Measurements from ENCODE around the gene ZMAT5.

Gene ZMAT5

DNA sequence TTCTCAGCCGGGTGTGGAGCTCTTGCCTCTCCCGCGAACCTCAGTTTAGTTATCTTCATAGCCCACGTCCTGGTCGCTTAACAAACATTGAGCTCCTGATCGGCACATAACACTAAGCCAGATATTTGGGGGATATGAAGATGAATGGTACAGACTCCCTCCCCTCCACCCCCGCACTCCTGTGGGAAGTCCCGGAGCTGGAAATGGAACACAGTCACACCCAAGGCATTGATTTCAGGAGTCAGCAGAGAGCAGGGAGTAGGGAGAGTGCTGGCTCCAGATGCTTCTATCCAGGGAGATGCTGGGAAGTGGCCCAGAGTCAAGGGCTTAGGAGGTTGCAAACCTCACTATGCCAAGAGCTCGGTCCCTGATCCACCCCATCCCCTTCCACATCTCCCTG is 73.1 kb downstream of the ZMAT5 start:
- TF ChIP-seq EZH2 (IDR thresholded peaks at IDR 0.05; ENCODE audit: borderline replicate concordance, low read depth, low read length, severe bottlenecking), result no peak
- TF ChIP-seq, protein P1, sequence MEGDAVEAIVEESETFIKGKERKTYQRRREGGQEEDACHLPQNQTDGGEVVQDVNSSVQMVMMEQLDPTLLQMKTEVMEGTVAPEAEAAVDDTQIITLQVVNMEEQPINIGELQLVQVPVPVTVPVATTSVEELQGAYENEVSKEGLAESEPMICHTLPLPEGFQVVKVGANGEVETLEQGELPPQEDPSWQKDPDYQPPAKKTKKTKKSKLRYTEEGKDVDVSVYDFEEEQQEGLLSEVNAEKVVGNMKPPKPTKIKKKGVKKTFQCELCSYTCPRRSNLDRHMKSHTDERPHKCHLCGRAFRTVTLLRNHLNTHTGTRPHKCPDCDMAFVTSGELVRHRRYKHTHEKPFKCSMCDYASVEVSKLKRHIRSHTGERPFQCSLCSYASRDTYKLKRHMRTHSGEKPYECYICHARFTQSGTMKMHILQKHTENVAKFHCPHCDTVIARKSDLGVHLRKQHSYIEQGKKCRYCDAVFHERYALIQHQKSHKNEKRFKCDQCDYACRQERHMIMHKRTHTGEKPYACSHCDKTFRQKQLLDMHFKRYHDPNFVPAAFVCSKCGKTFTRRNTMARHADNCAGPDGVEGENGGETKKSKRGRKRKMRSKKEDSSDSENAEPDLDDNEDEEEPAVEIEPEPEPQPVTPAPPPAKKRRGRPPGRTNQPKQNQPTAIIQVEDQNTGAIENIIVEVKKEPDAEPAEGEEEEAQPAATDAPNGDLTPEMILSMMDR (IDR thresholded peaks at IDR 0.05; ENCODE audit: borderline replicate concordance, extremely low read depth, low read length, poor library complexity, severe bottlenecking), result no peak
- H3K4me2 ChIP-seq (ENCODE audit: insufficient read depth, low read length), result no peak overlapping the region
- no peaks in the 10 kb centered on the region for H3K79me2 ChIP-seq (ENCODE audit: insufficient read depth, low read length)
- DNase-seq (no peak), ATAC-seq (ENCODE audit: insufficient read depth, low read depth) (no peak)
- peaks cover 78% of the 10 kb centered on the region for H3K36me3 ChIP-seq (ENCODE audit: insufficient read depth, low read length)
- H3K27me3 ChIP-seq (ENCODE audit: insufficient read depth, low read length, poor library complexity), result no peaks in the 10 kb centered on the region
- H3K4me3 ChIP-seq (ENCODE audit: low read depth in 1 of 2, low read length in 2 of 2), result no peak overlapping the region
- no peaks in the 10 kb centered on the region for H3K9me3 ChIP-seq (ENCODE audit: insufficient read depth, low read length, severe bottlenecking)
- H3K27ac ChIP-seq (ENCODE audit: low read length), result no peak overlapping the region
- no peaks in the 10 kb centered on the region for H3K4me1 ChIP-seq (ENCODE audit: insufficient read depth, low read length)
- no peak overlapping the region for H2AFZ ChIP-seq (ENCODE audit: low read depth, low read length)
- H4K20me1 ChIP-seq (ENCODE audit: insufficient read depth, low read length), result peaks cover 8% of the 10 kb centered on the region; the same call in 1 of the 2 replicates
- no peak overlapping the region for H3K9ac ChIP-seq (ENCODE audit: low read depth, low read length)

DNA sequence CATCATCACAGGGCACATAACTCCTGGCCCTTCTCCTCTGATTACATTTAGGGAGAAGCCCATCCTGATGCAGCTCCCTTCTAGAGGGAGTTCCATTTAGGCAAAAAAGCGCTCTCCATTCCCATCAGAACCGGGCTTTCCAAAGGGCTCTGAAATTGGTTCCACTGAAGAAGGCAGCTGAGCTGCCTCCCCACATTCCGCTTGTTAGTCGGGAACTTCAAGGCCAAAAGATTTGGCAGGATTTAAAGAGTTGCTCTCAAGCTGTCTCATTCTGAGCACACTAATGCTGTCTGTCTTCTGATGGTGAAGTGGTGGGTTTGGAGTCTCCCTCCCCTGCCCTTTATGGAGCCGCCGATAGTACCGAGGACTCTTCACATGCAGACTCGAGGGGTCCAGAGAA is 73.6 kb downstream of the ZMAT5 start:
- Histone ChIP-seq H3K27me3 (ENCODE audit: insufficient read depth, low read length, poor library complexity) (no peaks in the 10 kb centered on the region), H3K9ac (ENCODE audit: low read depth, low read length) (no peak overlapping the region), H3K4me1 (ENCODE audit: insufficient read depth, low read length) (no peaks in the 10 kb centered on the region), H3K79me2 (ENCODE audit: insufficient read depth, low read length) (no peaks in the 10 kb centered on the region), H3K4me3 (ENCODE audit: low read depth in 1 of 2, low read length in 2 of 2) (no peak overlapping the region), H4K20me1 (ENCODE audit: insufficient read depth, low read length) (peaks cover 8% of the 10 kb centered on the region; the same call in 1 of the 2 replicates), H3K4me2 (ENCODE audit: insufficient read depth, low read length) (no peak overlapping the region), H3K36me3 (ENCODE audit: insufficient read depth, low read length) (peaks cover 77% of the 10 kb centered on the region), H2AFZ (ENCODE audit: low read depth, low read length) (no peak overlapping the region), H3K9me3 (ENCODE audit: insufficient read depth, low read length, severe bottlenecking) (no peaks in the 10 kb centered on the region), H3K27ac (ENCODE audit: low read length) (no peak overlapping the region)
- no peak for ATAC-seq (ENCODE audit: insufficient read depth, low read depth)
- DNase-seq, result no peak
- TF ChIP-seq EZH2 (IDR thresholded peaks at IDR 0.05; ENCODE audit: borderline replicate concordance, low read depth, low read length, severe bottlenecking), result no peak
- TF ChIP-seq, protein P1 (IDR thresholded peaks at IDR 0.05; ENCODE audit: borderline replicate concordance, extremely low read depth, low read length, poor library complexity, severe bottlenecking), result no peak

DNA sequence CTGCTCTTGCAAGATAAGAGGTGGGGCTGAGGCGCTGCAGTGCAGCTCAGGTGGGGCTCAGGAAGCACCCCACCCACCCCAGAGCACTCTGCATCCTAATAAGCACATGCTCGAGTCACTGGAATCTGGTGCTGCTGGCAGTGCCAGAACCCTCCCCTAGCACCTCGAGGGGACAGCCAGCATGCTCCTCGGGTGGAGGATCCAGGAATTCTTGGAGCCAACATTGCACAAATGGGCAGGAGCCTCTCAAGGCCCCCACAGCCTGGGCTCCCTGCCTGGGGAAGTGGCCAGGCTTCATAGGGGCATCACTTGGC is 74.5 kb downstream of the ZMAT5 start:
- Histone ChIP-seq H2AFZ (ENCODE audit: low read depth, low read length) (no peak overlapping the region), H3K4me2 (ENCODE audit: insufficient read depth, low read length) (no peak overlapping the region), H3K9ac (ENCODE audit: low read depth, low read length) (no peak overlapping the region), H4K20me1 (ENCODE audit: insufficient read depth, low read length) (peaks cover 8% of the 10 kb centered on the region; the same call in 1 of the 2 replicates), H3K79me2 (ENCODE audit: insufficient read depth, low read length) (no peaks in the 10 kb centered on the region), H3K27ac (ENCODE audit: low read length) (no peak overlapping the region), H3K36me3 (ENCODE audit: insufficient read depth, low read length) (peaks cover 78% of the 10 kb centered on the region), H3K27me3 (ENCODE audit: insufficient read depth, low read length, poor library complexity) (no peaks in the 10 kb centered on the region), H3K4me1 (ENCODE audit: insufficient read depth, low read length) (no peaks in the 10 kb centered on the region), H3K9me3 (ENCODE audit: insufficient read depth, low read length, severe bottlenecking) (no peaks in the 10 kb centered on the region), H3K4me3 (ENCODE audit: low read depth in 1 of 2, low read length in 2 of 2) (no peak overlapping the region)
- ATAC-seq (ENCODE audit: insufficient read depth, low read depth) (no peak), DNase-seq (no peak)
- TF ChIP-seq EZH2 (IDR thresholded peaks at IDR 0.05; ENCODE audit: borderline replicate concordance, low read depth, low read length, severe bottlenecking), result no peak
- TF ChIP-seq, protein P1 (IDR thresholded peaks at IDR 0.05; ENCODE audit: borderline replicate concordance, extremely low read depth, low read length, poor library complexity, severe bottlenecking), result no peak

Data from DND-41 (cell line).